Astrocyte (in vitro differentiated cells and primary cell): Measurements from ENCODE around the gene CLDN6. TPM values are rescaled to one million over a fixed set of nuclear protein-coding genes. Genes with fewer than 3 reads are reported as not detected.

Source experiments
- DNase-seq: peaks from one replicate; pipeline ENCODE4 v3.0.0-alpha.2; 2010; ENCODE audit warnings: low read depth
- FAIRE-seq: peaks from 2 replicates; lab custom pipeline; 2011; peaks lifted over from hg19 to GRCh38; lab: Jason Lieb, UNC
- H2AFZ ChIP-seq: 2 replicates; pipeline ENCODE4 v1.6.0; 2012; ENCODE audit warnings: low read depth, low read length, inconsistent platforms
- H3K27ac ChIP-seq: 2 replicates; pipeline ENCODE4 v1.5.1; 2011; ENCODE audit warnings: low read depth, low read length, inconsistent platforms
- H3K27me3 ChIP-seq: 2 replicates; pipeline ENCODE4 v1.6.0; 2011; ENCODE audit warnings: low read length, inconsistent platforms; ENCODE audit not compliant: insufficient read depth
- H3K36me3 ChIP-seq: 2 replicates; pipeline ENCODE4 v1.5.1; 2011; ENCODE audit warnings: low read length, inconsistent platforms; ENCODE audit not compliant: insufficient read depth
- H3K4me1 ChIP-seq: 2 replicates; pipeline ENCODE4 v1.5.1; 2011; ENCODE audit warnings: low read length, inconsistent platforms; ENCODE audit not compliant: insufficient read depth
- H3K4me2 ChIP-seq: 2 replicates; pipeline ENCODE4 v1.6.0; 2012; ENCODE audit warnings: low read length, inconsistent platforms
- H3K4me3 ChIP-seq: 2 replicates; pipeline ENCODE4 v1.5.1; 2011; ENCODE audit warnings: low read depth, mild to moderate bottlenecking, low read length, inconsistent platforms; ENCODE audit not compliant: insufficient read depth
- H3K79me2 ChIP-seq: 2 replicates; pipeline ENCODE4 v1.6.0; 2012; ENCODE audit warnings: mild to moderate bottlenecking, low read length, inconsistent platforms; ENCODE audit not compliant: insufficient read depth
- H3K9ac ChIP-seq: 2 replicates; pipeline ENCODE4 v1.6.0; 2012; ENCODE audit warnings: mild to moderate bottlenecking, low read length, inconsistent platforms
- H3K9me3 ChIP-seq: 2 replicates; pipeline ENCODE4 v1.5.1; 2012; ENCODE audit warnings: low read depth, mild to moderate bottlenecking, low read length, inconsistent platforms; ENCODE audit not compliant: insufficient read depth
- H4K20me1 ChIP-seq: 2 replicates; pipeline ENCODE4 v1.6.0; 2012; ENCODE audit warnings: low read length, inconsistent platforms; ENCODE audit not compliant: insufficient read depth
- H3K27ac Mint-ChIP-seq: one replicate; pipeline ENCODE4 v1.8.0; 2021; ENCODE audit warnings: mild to moderate bottlenecking, mixed read lengths; ENCODE audit not compliant: unreplicated experiment
- H3K27me3 Mint-ChIP-seq: one replicate; pipeline ENCODE4 v1.8.0; 2021; ENCODE audit warnings: low read depth, mixed read lengths; ENCODE audit not compliant: unreplicated experiment
- H3K36me3 Mint-ChIP-seq: one replicate; pipeline ENCODE4 v1.8.0; 2021; ENCODE audit warnings: low read depth, mixed read lengths; ENCODE audit not compliant: unreplicated experiment
- H3K4me1 Mint-ChIP-seq: one replicate; pipeline ENCODE4 v1.8.0; 2021; ENCODE audit warnings: low read depth, mixed read lengths; ENCODE audit not compliant: unreplicated experiment
- H3K4me3 Mint-ChIP-seq: one replicate; pipeline ENCODE4 v1.8.0; 2021; ENCODE audit warnings: mild to moderate bottlenecking, moderate library complexity, mixed read lengths; ENCODE audit not compliant: unreplicated experiment
- H3K9me3 Mint-ChIP-seq: one replicate; pipeline ENCODE4 v1.8.0; 2021; ENCODE audit warnings: mild to moderate bottlenecking, mixed read lengths; ENCODE audit not compliant: unreplicated experiment
- EZH2 ChIP-seq: IDR thresholded peaks from 2 replicates; pipeline ENCODE4 v1.6.1; 2012; ENCODE audit warnings: mild to moderate bottlenecking, low read length, inconsistent platforms; ENCODE audit not compliant: insufficient read depth
- total RNA-seq: library from RNA; stranded (reverse); gene quantifications from 2 replicates; pipeline ENCODE4 v1.2.1, GENCODE V29; 2021
- TF ChIP-seq, protein P1 (sequence below): IDR thresholded peaks from 2 replicates; pipeline ENCODE4 v1.5.1; 2011; ENCODE audit warnings: low read depth, mild to moderate bottlenecking, inconsistent platforms, low read length, moderate library complexity; ENCODE audit not compliant: insufficient read depth

CLDN6 gene
- total RNA-seq, 1 donor from 2014 or later = 584 TPM

DNA sequence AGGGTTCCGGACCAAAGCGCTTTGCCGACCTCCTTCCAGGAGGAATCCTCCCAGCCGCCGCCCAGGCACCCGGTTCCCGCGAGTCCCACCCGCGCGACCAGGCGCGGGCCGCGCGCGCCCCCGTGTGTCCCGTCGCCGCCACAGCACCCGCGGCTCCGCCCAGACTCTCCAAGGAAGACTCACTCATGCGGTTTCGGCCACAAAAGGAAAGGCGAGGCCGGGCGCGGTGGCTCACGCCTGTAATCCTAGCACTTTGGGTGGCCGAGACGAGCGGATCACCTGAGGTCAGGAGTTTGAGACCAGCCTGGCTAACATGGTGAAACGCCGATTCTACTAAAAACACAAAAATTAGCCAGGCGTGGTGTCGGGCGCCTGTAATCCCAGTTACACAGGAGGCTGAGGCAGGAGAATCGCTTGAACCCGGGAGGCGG lies 34.3 kb downstream of the CLDN6 start:
- H3K27me3 Mint-ChIP-seq = peaks cover 10% of the 10 kb centered on the region

DNA sequence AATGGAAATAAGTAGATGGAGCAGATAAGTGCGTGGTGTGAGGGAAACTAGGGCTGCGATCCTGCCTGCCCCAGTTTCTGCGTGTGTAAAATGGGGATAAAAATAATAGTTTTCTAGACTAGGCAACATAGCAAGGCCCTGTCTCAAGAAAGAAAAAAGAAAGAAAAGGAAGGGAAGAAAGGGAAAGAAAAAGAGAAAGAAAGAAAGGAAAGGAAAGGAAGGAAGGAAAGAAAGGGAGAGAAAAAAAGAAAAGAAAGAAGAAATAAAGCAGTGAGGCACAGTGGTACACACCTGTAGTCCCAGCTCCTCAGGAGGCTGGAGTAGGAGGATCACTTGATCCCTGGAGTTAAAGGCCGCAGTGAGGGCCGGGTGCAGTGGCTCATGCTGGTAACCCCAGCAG lies 35.6 kb downstream of the CLDN6 start:
- FAIRE-seq = no peak
- no peak overlapping the region for H2AFZ ChIP-seq
- TF ChIP-seq, protein P1, sequence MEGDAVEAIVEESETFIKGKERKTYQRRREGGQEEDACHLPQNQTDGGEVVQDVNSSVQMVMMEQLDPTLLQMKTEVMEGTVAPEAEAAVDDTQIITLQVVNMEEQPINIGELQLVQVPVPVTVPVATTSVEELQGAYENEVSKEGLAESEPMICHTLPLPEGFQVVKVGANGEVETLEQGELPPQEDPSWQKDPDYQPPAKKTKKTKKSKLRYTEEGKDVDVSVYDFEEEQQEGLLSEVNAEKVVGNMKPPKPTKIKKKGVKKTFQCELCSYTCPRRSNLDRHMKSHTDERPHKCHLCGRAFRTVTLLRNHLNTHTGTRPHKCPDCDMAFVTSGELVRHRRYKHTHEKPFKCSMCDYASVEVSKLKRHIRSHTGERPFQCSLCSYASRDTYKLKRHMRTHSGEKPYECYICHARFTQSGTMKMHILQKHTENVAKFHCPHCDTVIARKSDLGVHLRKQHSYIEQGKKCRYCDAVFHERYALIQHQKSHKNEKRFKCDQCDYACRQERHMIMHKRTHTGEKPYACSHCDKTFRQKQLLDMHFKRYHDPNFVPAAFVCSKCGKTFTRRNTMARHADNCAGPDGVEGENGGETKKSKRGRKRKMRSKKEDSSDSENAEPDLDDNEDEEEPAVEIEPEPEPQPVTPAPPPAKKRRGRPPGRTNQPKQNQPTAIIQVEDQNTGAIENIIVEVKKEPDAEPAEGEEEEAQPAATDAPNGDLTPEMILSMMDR = no peak
- TF ChIP-seq EZH2 = no peak
- peaks cover 3% of the 10 kb centered on the region for H3K4me1 Mint-ChIP-seq
- H3K4me3 Mint-ChIP-seq = peak overlapping the region; percentile 60
- no peak overlapping the region for H3K4me2 ChIP-seq
- H3K36me3 ChIP-seq = no peaks in the 10 kb centered on the region
- no peaks in the 10 kb centered on the region for H3K27me3 ChIP-seq
- DNase-seq = no peak
- no peaks in the 10 kb centered on the region for H3K36me3 Mint-ChIP-seq
- no peak overlapping the region for H3K27ac ChIP-seq
- H3K27me3 Mint-ChIP-seq = peaks cover 13% of the 10 kb centered on the region
- no peak overlapping the region for H3K9ac ChIP-seq
- no peaks in the 10 kb centered on the region for H3K9me3 Mint-ChIP-seq
- H3K79me2 ChIP-seq = peaks cover 6% of the 10 kb centered on the region
- no peaks in the 10 kb centered on the region for H4K20me1 ChIP-seq
- no peak overlapping the region for H3K4me3 ChIP-seq
- peak overlapping the region; percentile 18 for H3K27ac Mint-ChIP-seq
- H3K9me3 ChIP-seq = no peaks in the 10 kb centered on the region
- H3K4me1 ChIP-seq = peaks cover 17% of the 10 kb centered on the region

More for the DNA sequence above, 34.3 kb downstream of the CLDN6 start:
- Mint-ChIP-seq H3K27ac (no peak overlapping the region), H3K4me3 (peak overlapping the region; percentile 40), H3K9me3 (no peaks in the 10 kb centered on the region), H3K36me3 (no peaks in the 10 kb centered on the region), H3K4me1 (peaks cover 3% of the 10 kb centered on the region)
- no peak for TF ChIP-seq EZH2
- TF ChIP-seq, protein P1 = peak; percentile 61
- no peaks in the 10 kb centered on the region for H3K27me3 ChIP-seq
- H3K27ac ChIP-seq = no peak overlapping the region
- peak overlapping the region; percentile 9 for H3K9ac ChIP-seq
- H3K4me3 ChIP-seq = no peak overlapping the region
- peaks cover 6% of the 10 kb centered on the region for H3K79me2 ChIP-seq
- peak overlapping the region; percentile 73 for H2AFZ ChIP-seq
- no peaks in the 10 kb centered on the region for H4K20me1 ChIP-seq
- no peaks in the 10 kb centered on the region for H3K9me3 ChIP-seq
- peak overlapping the region; percentile 69 for H3K4me2 ChIP-seq
- FAIRE-seq = no peak
- DNase-seq = peak; percentile 50
- peaks cover 17% of the 10 kb centered on the region for H3K4me1 ChIP-seq
- H3K36me3 ChIP-seq = no peaks in the 10 kb centered on the region

DNA sequence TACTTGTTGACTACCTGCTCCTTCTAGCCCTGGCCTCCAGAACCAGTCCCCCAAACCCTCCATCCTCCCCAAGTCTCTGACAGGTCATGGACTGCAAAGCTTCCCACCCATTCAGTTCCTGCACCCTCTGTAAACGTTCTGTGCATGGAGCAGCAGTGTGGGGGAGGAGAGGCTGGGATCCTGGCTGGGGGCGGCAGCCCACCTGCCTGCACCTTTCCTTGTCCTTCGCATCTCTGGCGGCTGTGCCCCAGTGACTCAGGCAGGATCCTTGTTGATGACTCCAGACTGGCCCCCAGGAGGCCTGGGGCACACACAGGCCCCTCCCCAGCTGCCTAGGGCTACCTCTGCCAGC lies 36.1 kb downstream of the CLDN6 start:
- FAIRE-seq = no peak
- no peak overlapping the region for H3K27ac ChIP-seq
- H3K79me2 ChIP-seq = peaks cover 6% of the 10 kb centered on the region
- H3K4me3 Mint-ChIP-seq = peak overlapping the region; percentile 83
- H3K9ac ChIP-seq = no peak overlapping the region
- no peak overlapping the region for H3K4me2 ChIP-seq
- peaks cover 14% of the 10 kb centered on the region for H3K27me3 Mint-ChIP-seq
- no peaks in the 10 kb centered on the region for H3K36me3 ChIP-seq
- no peaks in the 10 kb centered on the region for H3K9me3 Mint-ChIP-seq
- H3K4me1 Mint-ChIP-seq = peaks cover 3% of the 10 kb centered on the region
- H2AFZ ChIP-seq = no peak overlapping the region
- no peak overlapping the region for H3K27ac Mint-ChIP-seq
- no peaks in the 10 kb centered on the region for H3K27me3 ChIP-seq
- no peaks in the 10 kb centered on the region for H4K20me1 ChIP-seq
- no peak overlapping the region for H3K4me3 ChIP-seq
- no peaks in the 10 kb centered on the region for H3K36me3 Mint-ChIP-seq
- TF ChIP-seq, protein P1 = no peak
- no peak for TF ChIP-seq EZH2
- H3K9me3 ChIP-seq = no peaks in the 10 kb centered on the region
- DNase-seq = no peak
- peaks cover 17% of the 10 kb centered on the region for H3K4me1 ChIP-seq
